ENCODE measurements around the gene ZNF385C.

Gene ZNF385C

GRCh38 chr17:42060231-42060630, 38.0 kb downstream of the ZNF385C start:
- Histone ChIP-seq H3K9me3 (ENCODE audit: control insufficient read depth, low read length) (no peaks in the 10 kb centered on the region), H3K4me1 (ENCODE audit: control insufficient read depth, insufficient read depth, low read length) (no peaks in the 10 kb centered on the region), H3K9ac (ENCODE audit: low read length) (no peak overlapping the region), H3K4me3 (ENCODE audit: low read length) (no peak overlapping the region), H3K36me3 (ENCODE audit: control insufficient read depth, insufficient read depth, low read length) (no peaks in the 10 kb centered on the region), H3K27me3 (ENCODE audit: control insufficient read depth, insufficient read depth, low read length) (peaks cover 2% of the 10 kb centered on the region)

- H3K27me3 ChIP-seq (ENCODE audit: control insufficient read depth, insufficient read depth, low read length) = peaks cover 6% of the 10 kb centered on the region
- no peaks in the 10 kb centered on the region for H3K36me3 ChIP-seq (ENCODE audit: control insufficient read depth, insufficient read depth, low read length)
- no peak overlapping the region for H3K4me3 ChIP-seq (ENCODE audit: low read length)
- H3K4me1 ChIP-seq (ENCODE audit: control insufficient read depth, insufficient read depth, low read length) = no peaks in the 10 kb centered on the region
- H3K9me3 ChIP-seq (ENCODE audit: control insufficient read depth, low read length) = no peaks in the 10 kb centered on the region
- H3K9ac ChIP-seq (ENCODE audit: low read length) = no peak overlapping the region
These were observed 38.5 kb downstream of the ZNF385C start for GRCh38 chr17:42059815-42060214.

GRCh38 chr17:42058063-42058462, 40.2 kb downstream of the ZNF385C start:
- no peaks in the 10 kb centered on the region for H3K4me1 ChIP-seq (ENCODE audit: control insufficient read depth, insufficient read depth, low read length)
- H3K36me3 ChIP-seq (ENCODE audit: control insufficient read depth, insufficient read depth, low read length) = no peaks in the 10 kb centered on the region
- H3K9me3 ChIP-seq (ENCODE audit: control insufficient read depth, low read length) = no peaks in the 10 kb centered on the region
- H3K9ac ChIP-seq (ENCODE audit: low read length) = no peak overlapping the region
- H3K27me3 ChIP-seq (ENCODE audit: control insufficient read depth, insufficient read depth, low read length) = peaks cover 20% of the 10 kb centered on the region
- H3K4me3 ChIP-seq (ENCODE audit: low read length) = no peak overlapping the region

- no peaks in the 10 kb centered on the region for H3K4me1 ChIP-seq (ENCODE audit: control insufficient read depth, insufficient read depth, low read length)
- no peaks in the 10 kb centered on the region for H3K9me3 ChIP-seq (ENCODE audit: control insufficient read depth, low read length)
- H3K4me3 ChIP-seq (ENCODE audit: low read length) = no peak overlapping the region
- H3K9ac ChIP-seq (ENCODE audit: low read length) = no peak overlapping the region
- peaks cover 29% of the 10 kb centered on the region for H3K27me3 ChIP-seq (ENCODE audit: control insufficient read depth, insufficient read depth, low read length)
- H3K36me3 ChIP-seq (ENCODE audit: control insufficient read depth, insufficient read depth, low read length) = no peaks in the 10 kb centered on the region
These were observed 41.6 kb downstream of the ZNF385C start for GRCh38 chr17:42056635-42057034.

GRCh38 chr17:42055496-42055895, 42.8 kb downstream of the ZNF385C start:
- H3K36me3 ChIP-seq (ENCODE audit: control insufficient read depth, insufficient read depth, low read length) = no peaks in the 10 kb centered on the region
- no peak overlapping the region for H3K9ac ChIP-seq (ENCODE audit: low read length)
- peaks cover 32% of the 10 kb centered on the region for H3K27me3 ChIP-seq (ENCODE audit: control insufficient read depth, insufficient read depth, low read length)
- no peaks in the 10 kb centered on the region for H3K9me3 ChIP-seq (ENCODE audit: control insufficient read depth, low read length)
- peaks cover 5% of the 10 kb centered on the region for H3K4me1 ChIP-seq (ENCODE audit: control insufficient read depth, insufficient read depth, low read length)
- H3K4me3 ChIP-seq (ENCODE audit: low read length) = no peak overlapping the region

GRCh38 chr17:42055027-42055426, 43.2 kb downstream of the ZNF385C start:
- Histone ChIP-seq H3K9ac (ENCODE audit: low read length) (no peak overlapping the region), H3K9me3 (ENCODE audit: control insufficient read depth, low read length) (no peaks in the 10 kb centered on the region), H3K27me3 (ENCODE audit: control insufficient read depth, insufficient read depth, low read length) (peaks cover 32% of the 10 kb centered on the region), H3K4me1 (ENCODE audit: control insufficient read depth, insufficient read depth, low read length) (peaks cover 6% of the 10 kb centered on the region), H3K4me3 (ENCODE audit: low read length) (no peak overlapping the region), H3K36me3 (ENCODE audit: control insufficient read depth, insufficient read depth, low read length) (no peaks in the 10 kb centered on the region)

GRCh38 chr17:42053731-42054500, 44.4 kb downstream of the ZNF385C start:
- Histone ChIP-seq H3K36me3 (ENCODE audit: control insufficient read depth, insufficient read depth, low read length) (no peaks in the 10 kb centered on the region), H3K4me3 (ENCODE audit: low read length) (no peak overlapping the region), H3K27me3 (ENCODE audit: control insufficient read depth, insufficient read depth, low read length) (peaks cover 32% of the 10 kb centered on the region), H3K9ac (ENCODE audit: low read length) (no peak overlapping the region), H3K4me1 (ENCODE audit: control insufficient read depth, insufficient read depth, low read length) (peaks cover 10% of the 10 kb centered on the region), H3K9me3 (ENCODE audit: control insufficient read depth, low read length) (no peaks in the 10 kb centered on the region)

GRCh38 chr17:42052346-42052877, 45.9 kb downstream of the ZNF385C start:
- H3K9ac ChIP-seq (ENCODE audit: low read length) = no peak overlapping the region
- H3K27me3 ChIP-seq (ENCODE audit: control insufficient read depth, insufficient read depth, low read length) = peaks cover 32% of the 10 kb centered on the region
- no peak overlapping the region for H3K4me3 ChIP-seq (ENCODE audit: low read length)
- H3K4me1 ChIP-seq (ENCODE audit: control insufficient read depth, insufficient read depth, low read length) = peaks cover 10% of the 10 kb centered on the region
- H3K9me3 ChIP-seq (ENCODE audit: control insufficient read depth, low read length) = no peaks in the 10 kb centered on the region
- no peaks in the 10 kb centered on the region for H3K36me3 ChIP-seq (ENCODE audit: control insufficient read depth, insufficient read depth, low read length)

GRCh38 chr17:42051645-42052044, 46.6 kb downstream of the ZNF385C start:
- no peak overlapping the region for H3K4me3 ChIP-seq (ENCODE audit: low read length)
- no peak overlapping the region for H3K9ac ChIP-seq (ENCODE audit: low read length)
- peaks cover 32% of the 10 kb centered on the region for H3K27me3 ChIP-seq (ENCODE audit: control insufficient read depth, insufficient read depth, low read length)
- H3K4me1 ChIP-seq (ENCODE audit: control insufficient read depth, insufficient read depth, low read length) = peaks cover 10% of the 10 kb centered on the region
- H3K36me3 ChIP-seq (ENCODE audit: control insufficient read depth, insufficient read depth, low read length) = no peaks in the 10 kb centered on the region
- no peaks in the 10 kb centered on the region for H3K9me3 ChIP-seq (ENCODE audit: control insufficient read depth, low read length)

- H3K4me1 ChIP-seq (ENCODE audit: control insufficient read depth, insufficient read depth, low read length) = peaks cover 10% of the 10 kb centered on the region
- H3K9me3 ChIP-seq (ENCODE audit: control insufficient read depth, low read length) = no peaks in the 10 kb centered on the region
- H3K27me3 ChIP-seq (ENCODE audit: control insufficient read depth, insufficient read depth, low read length) = peaks cover 32% of the 10 kb centered on the region
- H3K9ac ChIP-seq (ENCODE audit: low read length) = peak overlapping the region; percentile 34
- peak overlapping the region; percentile 14 for H3K4me3 ChIP-seq (ENCODE audit: low read length)
- no peaks in the 10 kb centered on the region for H3K36me3 ChIP-seq (ENCODE audit: control insufficient read depth, insufficient read depth, low read length)
These were observed 47.3 kb downstream of the ZNF385C start for GRCh38 chr17:42051013-42051400.

- Histone ChIP-seq H3K9ac (ENCODE audit: low read length) (peak within 1 kb of the TSS; percentile 74), H3K36me3 (ENCODE audit: control insufficient read depth, insufficient read depth, low read length) (no peaks in the 10 kb centered on the region), H3K9me3 (ENCODE audit: control insufficient read depth, low read length) (no peaks in the 10 kb centered on the region), H3K27me3 (ENCODE audit: control insufficient read depth, insufficient read depth, low read length) (peaks cover 32% of the 10 kb centered on the region), H3K4me3 (ENCODE audit: low read length) (peak within 1 kb of the TSS; percentile 55), H3K4me1 (ENCODE audit: control insufficient read depth, insufficient read depth, low read length) (peaks cover 10% of the 10 kb centered on the region)
These were observed 47.8 kb downstream of the ZNF385C start, which contains the start of gene C17orf113 for GRCh38 chr17:42050393-42051012. Gene C17orf113 (minus strand): TSS chr17:42050601. CDS start chr17:42043376, 7,225 bp downstream.

- no peaks in the 10 kb centered on the region for H3K9me3 ChIP-seq (ENCODE audit: control insufficient read depth, low read length)
- H3K4me1 ChIP-seq (ENCODE audit: control insufficient read depth, insufficient read depth, low read length) = peaks cover 10% of the 10 kb centered on the region
- H3K9ac ChIP-seq (ENCODE audit: low read length) = peak overlapping the region; percentile 74
- H3K36me3 ChIP-seq (ENCODE audit: control insufficient read depth, insufficient read depth, low read length) = no peaks in the 10 kb centered on the region
- H3K27me3 ChIP-seq (ENCODE audit: control insufficient read depth, insufficient read depth, low read length) = peaks cover 27% of the 10 kb centered on the region
- peak overlapping the region; percentile 55 for H3K4me3 ChIP-seq (ENCODE audit: low read length)
These were observed 48.4 kb downstream of the ZNF385C start for GRCh38 chr17:42049834-42050392.
